Stimulated activated CD4-positive, alpha-beta T cell treated with anti-CD3 and anti-CD28 coated beads, Interleukin-15, amount 100 ng/mL, for 24 hours (primary cell): ENCODE measurements around the gene HERC4.
"Not testable (repeated sequence)": the region's sequence is repeated elsewhere in the genome, so short reads cannot be mapped to it uniquely, and the experiment has no call there.

Experiments used
- DNase-seq: peaks from one replicate; pipeline ENCODE4 v3.0.0-alpha.2; 2020

Gene HERC4

GRCh38 chr10:68090586-68090985 lies 15.5 kb upstream of the HERC4 start:
- DNase-seq: no peak

- DNase-seq: no peak
Measured at GRCh38 chr10:68088740-68089139, 13.7 kb upstream of the HERC4 start.

- no peak for DNase-seq
Measured at GRCh38 chr10:68087685-68088401, 12.8 kb upstream of the HERC4 start.

GRCh38 chr10:68086910-68087684 lies 12.0 kb upstream of the HERC4 start:
- no peak for DNase-seq

GRCh38 chr10:68086011-68086410 lies 10.9 kb upstream of the HERC4 start:
- DNase-seq: no peak

GRCh38 chr10:68084469-68084868 lies 9.4 kb upstream of the HERC4 start:
- DNase-seq: no peak

- DNase-seq: no peak
Measured at GRCh38 chr10:68083953-68084352, 8.9 kb upstream of the HERC4 start.

GRCh38 chr10:68082872-68083271 lies 7.8 kb upstream of the HERC4 start:
- no peak for DNase-seq

- DNase-seq: no peak
Measured at GRCh38 chr10:68081916-68082315, 6.8 kb upstream of the HERC4 start.

GRCh38 chr10:68080853-68081431 lies 5.9 kb upstream of the HERC4 start:
- DNase-seq: no peak

- DNase-seq: no peak
Measured at GRCh38 chr10:68079434-68079833, 4.4 kb upstream of the HERC4 start.

- DNase-seq: no peak
Measured at GRCh38 chr10:68077026-68077425, 1.9 kb upstream of the HERC4 start.

- not testable (repeated sequence) for DNase-seq
Measured at GRCh38 chr10:68076081-68076480, 998 bp upstream of the HERC4 start.

- no peak for DNase-seq
Measured at GRCh38 chr10:68075550-68076004, 494 bp upstream of the HERC4 start.

GRCh38 chr10:68074031-68074774 lies 880 bp downstream of the HERC4 start:
- DNase-seq: no peak

- no peak for DNase-seq
Measured at GRCh38 chr10:68073631-68074030, 1.5 kb downstream of the HERC4 start.

GRCh38 chr10:68067508-68067907 lies 7.6 kb downstream of the HERC4 start:
- no peak for DNase-seq

- no peak for DNase-seq
Measured at GRCh38 chr10:68067029-68067428, 8.1 kb downstream of the HERC4 start.

GRCh38 chr10:68053553-68053952 lies 21.5 kb downstream of the HERC4 start:
- DNase-seq: no peak

- DNase-seq: no peak
Measured at GRCh38 chr10:68052463-68052862, 22.6 kb downstream of the HERC4 start.

GRCh38 chr10:68049289-68050078 lies 25.6 kb downstream of the HERC4 start:
- no peak for DNase-seq

- DNase-seq: no peak
Measured at GRCh38 chr10:68047554-68048327, 27.3 kb downstream of the HERC4 start.
